Subcutaneous abdominal adipose tissue (tissue), 5 donors: ENCODE results near the gene RPS8.
A peak's percentile ranks its signal among the peaks of the same experiment; 100 is the strongest.
"Not testable (repeated sequence)": the region's sequence is repeated elsewhere in the genome, so short reads cannot be mapped to it uniquely, and the experiment has no call there.

ENCODE experiments used
- H3K27ac ChIP-seq: one replicate; pipeline ENCODE4 v1.7.0; 2013; ENCODE audit warnings: low read depth, mild to moderate bottlenecking, inconsistent platforms, low read length, moderate library complexity
- H3K27me3 ChIP-seq, 5 donors: one replicate each; pipeline ENCODE4 v1.7.0; 2013; ENCODE audit warnings: low read length in 5 of 5, inconsistent platforms in 1 of 5; ENCODE audit not compliant: control insufficient read depth in 5 of 5, insufficient read depth in 4 of 5
- H3K36me3 ChIP-seq, 5 donors: one replicate each; pipeline ENCODE4 v1.7.0; 2013; ENCODE audit warnings: low read length in 5 of 5; ENCODE audit not compliant: control insufficient read depth in 5 of 5, insufficient read depth in 5 of 5
- H3K4me1 ChIP-seq, 5 donors: one replicate each; pipeline ENCODE4 v1.7.0; 2013; ENCODE audit warnings: low read length in 5 of 5, mild to moderate bottlenecking in 3 of 5, moderate library complexity in 1 of 5; ENCODE audit not compliant: control insufficient read depth in 5 of 5, insufficient read depth in 5 of 5
- H3K4me3 ChIP-seq, 5 donors: one replicate each; pipeline ENCODE4 v1.7.0; 2013; ENCODE audit warnings: low read length in 5 of 5, low read depth in 1 of 5
- H3K9ac ChIP-seq, 5 donors: one replicate each; pipeline ENCODE4 v1.7.0; 2013; ENCODE audit warnings: low read length in 5 of 5, mild to moderate bottlenecking in 4 of 5, moderate library complexity in 3 of 5
- H3K9me3 ChIP-seq, 5 donors: one replicate each; pipeline ENCODE4 v1.7.0; 2013; ENCODE audit warnings: low read length in 5 of 5; ENCODE audit not compliant: control insufficient read depth in 5 of 5
- donor health status: healthy.
- donor health status: healthy.
- donor health status: healthy.
- donor health status: healthy.
- donor health status: healthy.

RPS8 gene

DNA sequence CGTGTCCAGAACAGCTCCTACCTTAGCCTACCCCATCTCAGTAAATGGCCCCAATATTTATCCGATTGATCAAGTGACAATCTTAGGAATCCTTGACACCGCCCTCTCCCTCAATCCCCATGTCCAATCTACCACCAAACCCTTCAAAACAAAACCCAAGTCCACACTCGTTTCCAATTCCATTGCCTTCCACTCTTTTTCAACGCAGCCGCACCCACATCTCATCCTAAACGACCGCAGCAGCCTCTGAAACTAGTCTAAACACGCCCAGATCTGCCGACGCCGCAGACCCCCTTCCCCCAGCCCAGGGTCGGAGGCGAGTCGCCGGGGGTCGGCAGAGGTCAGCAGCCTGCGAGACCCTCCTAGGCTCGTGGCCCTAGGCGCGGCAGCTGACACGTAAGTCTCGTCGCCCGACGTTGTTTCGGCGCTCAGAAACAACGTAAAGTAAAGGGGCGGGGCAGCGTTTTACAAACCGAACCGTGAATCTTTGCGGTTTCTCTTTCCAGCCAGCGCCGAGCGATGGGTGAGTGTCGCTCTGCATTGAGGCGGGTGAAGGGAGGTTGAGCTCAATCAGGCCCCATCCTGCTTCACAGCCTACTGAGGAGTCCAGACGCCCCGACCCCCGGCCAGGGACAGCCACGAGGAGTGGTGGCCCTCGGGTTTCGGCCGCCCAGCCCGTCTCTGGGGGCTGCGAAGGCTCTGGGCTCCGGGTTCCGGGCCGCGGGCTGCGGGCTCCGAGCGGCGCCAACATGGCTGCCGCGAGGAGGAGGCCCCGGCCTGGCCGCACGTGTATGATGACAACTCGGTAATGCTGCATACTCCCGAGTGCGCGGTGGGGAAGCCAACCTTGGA, at the start of gene RPS8:
RPS8 (plus strand) TSS at position 463 of the 852 bp plus-strand sequence; CDS start at position 520, 57 bp downstream.
- Histone ChIP-seq H3K9me3 (no peaks in the 10 kb centered on the region), H3K9ac (peak within 1 kb of the TSS; percentile 86 to 97 (median 94)), H3K27ac (peak within 1 kb of the TSS; percentile 91), H3K27me3 (no peaks in the 10 kb centered on the region), H3K4me3 (peak within 1 kb of the TSS; percentile 79 to 97 (median 87)), H3K36me3 (peaks cover 0 to 38% (median 24%) of the 10 kb centered on the region in 5 donors), H3K4me1 (peaks cover 4 to 34% (median 30%) of the 10 kb centered on the region in 5 donors)

DNA sequence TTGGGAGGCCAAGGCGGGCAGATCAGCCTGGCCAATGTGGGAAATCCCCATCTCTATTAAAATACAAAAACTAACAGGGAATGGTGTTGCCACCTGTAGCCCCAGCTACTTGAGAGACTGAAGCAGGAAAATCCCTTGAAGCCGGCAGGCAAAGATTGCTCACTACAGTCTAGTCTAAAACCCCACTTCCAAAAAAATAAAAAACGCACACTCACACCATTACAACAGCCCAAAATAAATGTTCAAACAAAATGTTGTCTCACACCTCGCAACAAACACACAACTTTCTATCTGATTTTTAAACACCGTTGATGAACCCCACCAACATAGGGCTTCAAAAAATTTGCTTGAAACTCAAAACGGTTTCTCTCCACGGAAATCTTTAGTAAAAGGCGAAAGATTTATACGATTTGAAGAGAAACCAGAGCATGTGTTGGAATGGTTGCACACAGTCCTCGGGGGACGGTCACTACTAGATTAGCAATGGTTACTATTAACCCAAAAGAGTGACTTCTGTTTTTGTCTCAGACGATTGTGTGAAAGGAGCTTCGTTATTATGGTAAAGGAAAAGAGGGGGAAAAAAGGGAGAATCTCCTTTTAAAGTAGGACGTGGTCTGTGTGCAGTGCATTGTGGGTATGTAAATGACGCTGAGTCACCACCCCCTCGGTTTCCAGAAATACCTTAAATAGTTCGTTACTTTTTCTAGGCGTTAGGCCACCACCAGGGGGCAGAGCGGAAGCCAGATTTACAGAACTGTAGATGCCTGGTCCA, 44.4 kb upstream of the RPS8 start, which contains the start of gene RNU5D-1:
RNU5D-1 (minus strand) TSS at position 430 of the 772 bp plus-strand sequence.
- Histone ChIP-seq H3K4me3 (peak within 1 kb of the TSS in 4 of 5 donors; percentile 38 to 57 (median 50)), H3K27me3 (no peaks in the 10 kb centered on the region), H3K4me1 (peaks cover 0 to 10% (median 2%) of the 10 kb centered on the region in 5 donors), H3K27ac (peak within 1 kb of the TSS; percentile 96), H3K9me3 (no peaks in the 10 kb centered on the region), H3K36me3 (no peaks in the 10 kb centered on the region), H3K9ac (peak within 1 kb of the TSS; percentile 6 to 86 (median 71))

DNA sequence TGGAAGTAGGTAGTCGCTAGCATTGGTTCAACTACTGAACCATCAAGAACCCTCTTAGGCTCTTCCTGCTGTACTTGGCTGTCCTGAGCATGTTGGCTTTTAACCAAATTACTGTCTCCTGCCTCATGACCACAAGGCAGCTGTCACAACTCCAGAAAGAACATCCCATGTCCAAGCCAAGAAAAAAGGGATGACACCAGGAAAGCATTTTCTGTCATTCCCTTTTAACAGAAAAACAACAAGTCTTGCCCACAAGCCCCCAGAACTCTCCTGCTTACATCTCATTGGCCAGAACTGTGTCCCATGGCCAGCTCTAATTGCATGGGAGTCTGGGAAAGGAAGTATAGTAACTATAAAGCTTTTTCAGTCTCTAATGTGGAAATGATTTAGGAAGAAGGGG, 42.0 kb upstream of the RPS8 start:
- H3K36me3 ChIP-seq: no peaks in the 10 kb centered on the region
- no peaks in the 10 kb centered on the region for H3K27me3 ChIP-seq
- no peaks in the 10 kb centered on the region for H3K9me3 ChIP-seq
- no peak overlapping the region for H3K4me3 ChIP-seq
- H3K9ac ChIP-seq: no peak overlapping the region
- peaks cover 0 to 10% (median 2%) of the 10 kb centered on the region in 5 donors for H3K4me1 ChIP-seq
- no peak overlapping the region for H3K27ac ChIP-seq

DNA sequence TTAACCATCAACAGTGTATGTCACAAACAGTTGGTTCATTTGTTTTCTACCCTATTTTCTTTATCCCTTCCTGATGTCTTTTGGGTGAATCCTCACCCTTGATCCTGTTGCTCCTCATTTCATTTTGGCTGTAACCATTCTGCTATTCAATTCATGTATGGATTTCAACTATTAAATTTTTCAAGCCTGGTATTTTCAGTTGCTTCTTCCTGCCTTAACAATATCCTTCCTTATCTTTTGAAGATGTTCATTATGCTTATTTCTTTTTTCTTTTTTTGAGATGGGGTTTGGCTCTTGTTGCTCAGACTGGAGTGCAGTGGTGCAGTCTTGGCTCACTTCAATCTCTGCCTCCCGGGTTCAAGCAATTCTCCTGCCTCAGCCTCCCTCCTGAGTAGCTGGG, 41.6 kb upstream of the RPS8 start:
- Histone ChIP-seq H3K4me1 (peaks cover 0 to 10% (median 2%) of the 10 kb centered on the region in 5 donors), H3K27me3 (no peaks in the 10 kb centered on the region), H3K4me3 (no peak overlapping the region), H3K36me3 (no peaks in the 10 kb centered on the region), H3K9me3 (no peaks in the 10 kb centered on the region), H3K9ac (no peak overlapping the region), H3K27ac (no peak overlapping the region)

DNA sequence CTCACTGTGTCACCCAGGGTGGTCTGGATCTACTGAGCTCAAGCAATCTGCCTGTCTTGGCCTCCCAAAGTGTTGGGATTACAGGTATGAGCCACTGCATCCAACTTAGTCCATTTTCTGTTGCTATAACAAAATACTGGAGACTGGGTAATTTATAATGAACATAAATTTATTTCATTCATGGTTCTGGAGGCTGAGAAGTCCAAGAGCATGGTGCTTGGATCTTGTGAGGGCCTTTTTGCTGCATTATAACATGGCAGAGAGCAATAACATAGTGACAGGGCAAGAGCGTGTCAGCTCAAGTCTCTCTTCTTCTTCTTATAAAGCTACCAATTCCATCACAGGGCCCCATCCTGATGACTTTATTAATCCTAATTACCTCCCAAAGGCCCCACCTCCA, 39.3 kb upstream of the RPS8 start:
- Histone ChIP-seq H3K4me1 (peaks cover 4 to 15% (median 9%) of the 10 kb centered on the region in 5 donors), H3K9ac (no peak overlapping the region), H3K9me3 (no peaks in the 10 kb centered on the region), H3K4me3 (no peak overlapping the region), H3K27me3 (no peaks in the 10 kb centered on the region), H3K36me3 (no peaks in the 10 kb centered on the region), H3K27ac (no peak overlapping the region)

DNA sequence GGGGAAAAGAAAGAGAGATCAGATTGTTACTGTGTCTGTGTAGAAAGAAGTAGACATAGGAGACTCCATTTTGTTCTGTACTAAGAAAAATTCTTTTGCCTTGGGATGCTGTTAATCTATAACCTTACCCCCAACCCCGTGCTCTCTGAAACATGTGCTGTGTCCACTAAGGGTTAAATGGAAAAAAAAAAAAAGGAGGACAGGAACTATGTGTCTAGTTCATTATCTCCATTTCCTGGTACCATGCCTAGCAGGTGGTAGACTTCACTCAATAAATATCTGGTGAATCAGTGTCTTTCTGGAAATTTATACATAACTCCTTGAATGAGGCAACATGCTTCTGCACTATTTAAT, 36.4 kb upstream of the RPS8 start:
- H3K9ac ChIP-seq: peak overlapping the region; percentile 75 to 87 (median 80)
- peak overlapping the region; percentile 93 for H3K27ac ChIP-seq
- not testable (repeated sequence) for H3K36me3 ChIP-seq, H3K9me3 ChIP-seq, H3K27me3 ChIP-seq
- H3K4me3 ChIP-seq: peak overlapping the region; percentile 75 to 93 (median 77)
- peaks cover 4 to 14% (median 9%) of the 10 kb centered on the region in 5 donors for H3K4me1 ChIP-seq

DNA sequence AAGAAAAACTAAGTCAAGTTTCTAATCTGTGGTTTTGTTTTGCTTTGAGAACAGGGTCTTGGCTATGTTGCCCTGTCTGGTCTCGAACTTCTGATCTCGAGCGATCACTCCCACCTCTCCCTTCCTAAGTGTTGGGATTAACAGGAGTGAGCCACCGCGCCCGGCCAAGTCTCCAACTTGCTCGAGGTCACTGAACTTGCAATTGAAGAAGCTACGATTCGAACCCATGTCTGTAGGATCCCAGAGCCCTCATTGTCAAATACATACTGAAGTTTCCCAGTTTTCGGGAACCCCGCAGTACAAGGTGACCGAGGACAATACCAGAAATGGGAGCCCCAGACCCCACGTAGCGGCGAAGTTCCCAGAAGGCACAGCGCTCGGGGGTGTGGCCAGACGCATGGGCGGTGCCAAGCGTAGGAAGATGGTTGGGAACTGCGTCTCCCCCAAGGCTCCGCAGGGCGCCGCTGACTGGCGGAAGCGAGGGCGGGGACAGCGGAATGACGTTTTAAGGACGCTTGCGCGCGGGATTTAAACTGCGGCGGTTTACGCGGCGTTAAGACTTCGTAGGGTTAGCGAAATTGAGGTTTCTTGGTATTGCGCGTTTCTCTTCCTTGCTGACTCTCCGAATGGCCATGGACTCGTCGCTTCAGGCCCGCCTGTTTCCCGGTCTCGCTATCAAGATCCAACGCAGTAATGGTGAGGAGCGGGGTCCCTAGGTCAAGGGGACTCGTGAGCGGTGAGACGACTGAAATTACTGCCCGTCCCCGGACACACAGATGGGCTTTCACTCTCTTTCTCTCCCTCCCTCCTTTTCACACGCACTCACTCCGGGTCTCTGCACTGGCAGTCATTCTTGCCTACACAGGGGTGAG, 35.8 kb upstream of the RPS8 start, which contains the start of gene KIF2C:
KIF2C (plus strand) TSS at position 531 of the 872 bp plus-strand sequence; CDS start at position 627, 96 bp downstream.
- peak within 1 kb of the TSS; percentile 75 to 87 (median 80) for H3K9ac ChIP-seq

DNA sequence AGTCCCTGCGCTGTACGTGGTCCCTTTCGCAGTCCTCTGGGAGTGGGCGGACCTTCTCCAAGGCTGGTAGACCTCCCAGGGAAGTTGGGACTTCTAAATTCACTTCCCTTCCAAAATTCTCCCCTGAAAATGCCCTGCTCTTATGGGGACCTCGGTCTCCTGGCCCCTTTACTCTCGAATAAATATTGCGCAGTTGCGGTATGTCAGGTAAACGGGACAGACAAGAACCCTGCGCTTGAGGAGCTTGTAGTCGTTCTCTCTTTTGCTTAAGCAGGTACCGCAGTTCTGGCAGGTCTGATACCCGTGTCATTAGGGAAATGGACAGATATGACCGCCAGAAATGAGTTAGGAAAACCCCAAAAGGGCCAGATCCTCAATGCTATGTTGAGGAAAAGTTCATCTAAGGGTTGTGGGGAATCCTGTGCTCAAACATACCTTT, 35.1 kb upstream of the RPS8 start:
- peak overlapping the region; percentile 93 for H3K27ac ChIP-seq

More for the DNA sequence above, 35.8 kb upstream of the RPS8 start, which contains the start of gene KIF2C:
- Histone ChIP-seq H3K27me3 (no peaks in the 10 kb centered on the region), H3K27ac (peak within 1 kb of the TSS; percentile 93), H3K36me3 (no peaks in the 10 kb centered on the region), H3K9me3 (no peaks in the 10 kb centered on the region), H3K4me3 (peak within 1 kb of the TSS; percentile 75 to 93 (median 77)), H3K4me1 (peaks cover 4 to 14% (median 9%) of the 10 kb centered on the region in 5 donors)

DNA sequence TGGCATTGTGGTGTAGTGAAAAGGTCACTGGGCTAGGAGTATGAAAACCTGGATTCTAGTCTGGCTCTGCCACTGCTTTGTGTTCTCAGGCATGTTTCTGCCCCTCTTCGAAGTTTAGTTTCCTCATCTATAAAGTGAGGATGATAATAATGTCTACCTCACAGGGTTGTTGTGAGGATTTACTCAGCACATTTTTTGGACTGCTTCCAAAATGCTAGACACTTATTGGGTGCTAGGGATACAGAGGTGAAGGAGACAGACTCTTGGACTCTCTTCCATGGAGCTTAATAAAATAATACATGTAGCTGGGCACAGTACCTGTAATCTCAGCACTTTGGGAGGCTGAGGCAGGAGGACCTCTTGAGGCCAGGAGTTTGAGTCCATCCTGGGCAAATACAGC, 32.1 kb upstream of the RPS8 start:
- Histone ChIP-seq H3K27ac (no peak overlapping the region), H3K4me3 (no peak overlapping the region), H3K4me1 (peaks cover 4 to 14% (median 9%) of the 10 kb centered on the region in 5 donors), H3K27me3 (no peaks in the 10 kb centered on the region), H3K9ac (no peak overlapping the region), H3K36me3 (no peaks in the 10 kb centered on the region), H3K9me3 (no peaks in the 10 kb centered on the region)

More for the DNA sequence above, 35.1 kb upstream of the RPS8 start:
- H3K4me3 ChIP-seq: peak overlapping the region; percentile 75 to 93 (median 77)
- H3K9me3 ChIP-seq: no peaks in the 10 kb centered on the region
- H3K36me3 ChIP-seq: no peaks in the 10 kb centered on the region
- no peaks in the 10 kb centered on the region for H3K27me3 ChIP-seq
- peak overlapping the region in 2 of 5 donors; percentile 54 to 80 for H3K9ac ChIP-seq
- peaks cover 4 to 14% (median 9%) of the 10 kb centered on the region in 5 donors for H3K4me1 ChIP-seq
